Peyer's patch (tissue), 4 donors: ENCODE data around the gene TRDN.

Experiments used
- CTCF ChIP-seq, 6 experiments: fragments of 450-650 bp in 4 of 6; fragments of 200-600 bp in 2 of 6; sonication (generic) in 1 of 6; IDR thresholded peaks; one replicate each; pipeline ENCODE4 v1.5.1; 2017 to 2019; ENCODE audit warnings: antibody characterized with exemption in 6 of 6, mild to moderate bottlenecking in 3 of 6, moderate library complexity in 1 of 6
- POLR2A ChIP-seq, 2 donors: fragments of 450-650 bp; IDR thresholded peaks; one replicate each; pipeline ENCODE4 v1.5.1; 2017; ENCODE audit warnings: antibody characterized with exemption in 2 of 2, mild to moderate bottlenecking in 2 of 2, moderate library complexity in 2 of 2

- TF ChIP-seq CTCF (IDR thresholded peaks at IDR 0.05) = no peak
- no peak for TF ChIP-seq POLR2A (IDR thresholded peaks at IDR 0.05)
Observed at GRCh38 chr6:123309130-123309529, 327.6 kb downstream of the TRDN start.
